Adipocyte (in vitro differentiated cells): ENCODE results near the gene ZNF185.

ENCODE experiments used
- DNase-seq: peaks from one replicate; pipeline ENCODE4 v3.0.0-alpha.2; 2015; ENCODE audit warnings: low read depth
- H3K27me3 ChIP-seq: replicated peaks from 2 replicates; pipeline ENCODE4 v1.7.0; 2013; ENCODE audit warnings: mild to moderate bottlenecking, low read length, moderate library complexity; ENCODE audit not compliant: control insufficient read depth, insufficient read depth
- H3K36me3 ChIP-seq: 2 replicates; pipeline ENCODE4 v1.7.0; 2013; ENCODE audit warnings: low read length, mild to moderate bottlenecking, moderate library complexity; ENCODE audit not compliant: control insufficient read depth, insufficient read depth, severe bottlenecking
- H3K4me1 ChIP-seq: 2 replicates; pipeline ENCODE4 v1.7.0; 2013; ENCODE audit warnings: mild to moderate bottlenecking, low read length, moderate library complexity; ENCODE audit not compliant: control insufficient read depth, insufficient read depth
- H3K4me3 ChIP-seq: 2 replicates; pipeline ENCODE4 v1.7.0; 2013; ENCODE audit warnings: mild to moderate bottlenecking, low read length, moderate library complexity
- H3K9ac ChIP-seq: 2 replicates; pipeline ENCODE4 v1.7.0; 2013; ENCODE audit warnings: mild to moderate bottlenecking, low read length, moderate library complexity
- H3K9me3 ChIP-seq: 2 replicates; pipeline ENCODE4 v1.7.0; 2013; ENCODE audit warnings: mild to moderate bottlenecking, low read length, moderate library complexity; ENCODE audit not compliant: control insufficient read depth

Gene ZNF185

GRCh38 chrX:152897222-152898131 lies at the start of gene ZNF185:
ZNF185 (plus strand) TSS chrX:152898067; CDS start chrX:152914490, 16,423 bp downstream.
- DNase-seq = peak; percentile 22
- Histone ChIP-seq H3K9me3 (no peaks in the 10 kb centered on the region), H3K9ac (no peak within 1 kb of the TSS), H3K36me3 (no peaks in the 10 kb centered on the region), H3K4me1 (no peaks in the 10 kb centered on the region), H3K4me3 (no peak within 1 kb of the TSS), H3K27me3 (peaks cover 38% of the 10 kb centered on the region)

- peaks cover 12% of the 10 kb centered on the region for H3K27me3 ChIP-seq
- no peak for DNase-seq
- H3K36me3 ChIP-seq = peaks cover 82% of the 10 kb centered on the region
- no peak overlapping the region for H3K9ac ChIP-seq
- H3K4me3 ChIP-seq = no peak overlapping the region
- no peaks in the 10 kb centered on the region for H3K4me1 ChIP-seq
- H3K9me3 ChIP-seq = no peaks in the 10 kb centered on the region
Measured at GRCh38 chrX:152850465-152850864, 47.4 kb upstream of the ZNF185 start.

- no peaks in the 10 kb centered on the region for H3K4me1 ChIP-seq
- no peak overlapping the region for H3K4me3 ChIP-seq
- H3K36me3 ChIP-seq = peaks cover 76% of the 10 kb centered on the region
- peaks cover 5% of the 10 kb centered on the region for H3K27me3 ChIP-seq
- no peaks in the 10 kb centered on the region for H3K9me3 ChIP-seq
- H3K9ac ChIP-seq = no peak overlapping the region
- DNase-seq = no peak
Measured at GRCh38 chrX:152853986-152854385, 43.9 kb upstream of the ZNF185 start.

- DNase-seq = peak; percentile 62
- Histone ChIP-seq H3K9ac (no peak overlapping the region), H3K27me3 (peaks cover 7% of the 10 kb centered on the region), H3K9me3 (no peaks in the 10 kb centered on the region), H3K4me3 (no peak overlapping the region), H3K36me3 (peaks cover 75% of the 10 kb centered on the region), H3K4me1 (peaks cover 6% of the 10 kb centered on the region)
Measured at GRCh38 chrX:152861116-152861515, 36.8 kb upstream of the ZNF185 start.

- H3K27me3 ChIP-seq = peaks cover 7% of the 10 kb centered on the region
- H3K4me3 ChIP-seq = no peak overlapping the region
- DNase-seq = no peak
- peaks cover 6% of the 10 kb centered on the region for H3K4me1 ChIP-seq
- H3K36me3 ChIP-seq = peaks cover 81% of the 10 kb centered on the region
- no peak overlapping the region for H3K9ac ChIP-seq
- H3K9me3 ChIP-seq = no peaks in the 10 kb centered on the region
Measured at GRCh38 chrX:152861826-152862225, 36.0 kb upstream of the ZNF185 start.

GRCh38 chrX:152865232-152865920 lies 32.5 kb upstream of the ZNF185 start:
- Histone ChIP-seq H3K4me1 (peaks cover 6% of the 10 kb centered on the region), H3K27me3 (peaks cover 7% of the 10 kb centered on the region), H3K36me3 (peaks cover 82% of the 10 kb centered on the region), H3K4me3 (no peak overlapping the region), H3K9me3 (no peaks in the 10 kb centered on the region), H3K9ac (no peak overlapping the region)
- no peak for DNase-seq

GRCh38 chrX:152866386-152866785 lies 31.5 kb upstream of the ZNF185 start:
- no peak for DNase-seq
- Histone ChIP-seq H3K27me3 (peaks cover 4% of the 10 kb centered on the region), H3K36me3 (peaks cover 85% of the 10 kb centered on the region), H3K4me3 (no peak overlapping the region), H3K9me3 (no peaks in the 10 kb centered on the region), H3K9ac (no peak overlapping the region), H3K4me1 (peaks cover 6% of the 10 kb centered on the region)

GRCh38 chrX:152869972-152870371 lies 27.9 kb upstream of the ZNF185 start:
- H3K27me3 ChIP-seq = peaks cover 3% of the 10 kb centered on the region
- H3K36me3 ChIP-seq = peaks cover 62% of the 10 kb centered on the region
- H3K9me3 ChIP-seq = no peaks in the 10 kb centered on the region
- H3K4me1 ChIP-seq = peaks cover 6% of the 10 kb centered on the region
- no peak overlapping the region for H3K4me3 ChIP-seq
- no peak for DNase-seq
- H3K9ac ChIP-seq = no peak overlapping the region

GRCh38 chrX:152871260-152871659 lies 26.6 kb upstream of the ZNF185 start:
- H3K9me3 ChIP-seq = peaks cover 4% of the 10 kb centered on the region
- no peak for DNase-seq
- H3K4me3 ChIP-seq = no peak overlapping the region
- no peak overlapping the region for H3K9ac ChIP-seq
- H3K4me1 ChIP-seq = no peaks in the 10 kb centered on the region
- peaks cover 54% of the 10 kb centered on the region for H3K36me3 ChIP-seq
- H3K27me3 ChIP-seq = peaks cover 3% of the 10 kb centered on the region

- Histone ChIP-seq H3K36me3 (peaks cover 42% of the 10 kb centered on the region), H3K4me1 (no peaks in the 10 kb centered on the region), H3K27me3 (peaks cover 4% of the 10 kb centered on the region), H3K9ac (no peak overlapping the region), H3K4me3 (no peak overlapping the region), H3K9me3 (peaks cover 4% of the 10 kb centered on the region)
- no peak for DNase-seq
Measured at GRCh38 chrX:152872522-152872921, 25.3 kb upstream of the ZNF185 start.

- no peak for DNase-seq
- H3K9me3 ChIP-seq = peaks cover 4% of the 10 kb centered on the region
- no peak overlapping the region for H3K4me3 ChIP-seq
- H3K36me3 ChIP-seq = peaks cover 35% of the 10 kb centered on the region
- peaks cover 12% of the 10 kb centered on the region for H3K27me3 ChIP-seq
- H3K4me1 ChIP-seq = no peaks in the 10 kb centered on the region
- no peak overlapping the region for H3K9ac ChIP-seq
Measured at GRCh38 chrX:152873361-152873760, 24.5 kb upstream of the ZNF185 start.
